Measurements from ENCODE around the gene EIPR1.

GRCh38 chr2:3210257-3210656, 167.4 kb downstream of the EIPR1 start:
- TF ChIP-seq YY1 (IDR thresholded peaks at IDR 0.05; ENCODE audit: insufficient read depth, insufficient read length) (no peak), SUZ12 (IDR thresholded peaks at IDR 0.05; ENCODE audit: extremely low read depth, insufficient read depth, insufficient read length) (no peak), ZNF274 (IDR thresholded peaks at IDR 0.05; ENCODE audit: low read depth, low read length) (no peak)
